ENCODE data around the gene BTK.

Gene BTK

DNA sequence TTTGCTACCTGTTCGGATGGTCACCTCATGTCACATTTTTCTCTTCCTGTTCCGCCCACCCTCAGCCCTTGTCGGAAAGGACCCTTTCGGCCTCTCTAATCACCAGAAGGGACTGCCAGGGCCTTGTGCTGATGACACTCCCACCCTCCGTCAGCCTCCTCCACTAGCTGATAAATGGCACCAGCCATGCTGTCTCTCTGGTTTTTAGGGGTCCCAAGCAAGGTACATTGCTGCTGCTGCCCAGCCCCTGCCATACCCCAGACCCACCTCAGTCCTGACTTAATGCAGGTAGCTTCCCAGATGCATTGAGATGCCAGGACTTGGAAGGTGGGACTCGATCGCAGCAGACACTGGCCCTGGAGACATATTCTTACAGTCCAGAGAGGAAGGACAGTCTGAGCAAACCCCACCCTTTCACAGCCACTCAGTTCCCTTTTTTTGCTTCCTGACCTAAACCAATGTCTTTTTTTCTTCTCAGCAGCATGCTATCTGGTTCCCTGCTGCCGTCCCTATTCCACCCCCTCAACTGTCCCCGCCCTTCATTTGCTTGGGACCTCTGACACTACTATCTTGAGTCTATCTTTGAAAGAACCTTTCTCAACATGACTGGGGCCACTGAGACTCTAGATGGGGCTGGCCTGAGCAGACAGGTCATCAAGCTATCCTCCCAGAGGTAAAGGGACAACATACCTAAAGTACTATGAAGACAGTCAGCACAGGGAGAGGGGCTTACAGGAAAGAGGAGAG, at the start of gene BTK:
BTK (minus strand) TSS at position 397 of the 747 bp plus-strand sequence. CDS start 10,907 bp downstream, outside the sequence.
- DNase-seq (ENCODE audit: low read depth): no peak

DNA sequence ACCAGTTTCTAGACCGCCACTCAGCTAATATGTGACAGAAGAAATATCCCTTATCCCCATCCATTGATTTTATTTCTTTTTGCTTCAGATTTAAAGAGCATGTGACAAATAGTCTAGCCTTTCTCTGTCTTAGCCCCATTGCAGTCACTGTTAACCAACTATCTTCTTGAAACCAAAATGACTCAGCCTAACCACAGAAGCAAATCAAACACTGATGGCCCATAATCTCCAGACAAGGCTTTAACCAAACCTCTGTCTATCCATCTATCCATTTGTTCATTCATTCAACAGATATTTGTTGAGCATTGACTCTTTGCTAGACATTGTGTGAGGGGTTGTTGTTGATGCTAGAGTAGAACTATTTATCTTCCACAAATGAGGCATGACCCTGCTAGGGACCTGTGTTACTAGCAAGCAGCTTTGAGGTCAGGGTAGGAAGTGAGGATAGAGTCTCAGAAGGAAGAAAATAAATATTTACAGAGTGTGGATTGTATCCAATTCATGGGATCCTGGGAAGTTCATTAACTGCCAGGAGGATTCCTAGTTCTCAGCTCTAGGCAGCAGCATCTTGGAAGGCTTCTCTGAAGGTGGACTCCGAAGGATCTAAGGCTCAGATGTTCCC, 44.6 kb upstream of the BTK start:
- no peak for DNase-seq (ENCODE audit: low read depth)

DNA sequence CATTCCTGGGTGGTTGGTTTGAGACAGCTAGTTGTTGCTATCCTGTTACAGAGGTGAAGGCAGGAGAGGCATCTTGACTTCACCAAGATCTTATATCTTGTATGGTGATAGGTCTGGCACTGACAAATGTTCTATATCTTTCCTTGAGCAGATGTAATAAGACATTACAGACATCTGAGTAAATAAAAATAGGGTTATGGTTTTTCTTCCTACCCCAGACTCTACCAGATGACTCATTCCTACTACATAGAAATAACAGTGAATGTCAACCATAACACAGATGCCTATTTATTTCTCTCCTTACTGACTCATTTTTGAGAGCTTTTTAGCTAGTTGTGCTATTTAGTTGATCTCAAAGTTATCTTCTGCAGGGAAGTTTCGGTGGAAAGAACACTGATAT, 43.9 kb upstream of the BTK start:
- no peak for DNase-seq (ENCODE audit: low read depth)

DNA sequence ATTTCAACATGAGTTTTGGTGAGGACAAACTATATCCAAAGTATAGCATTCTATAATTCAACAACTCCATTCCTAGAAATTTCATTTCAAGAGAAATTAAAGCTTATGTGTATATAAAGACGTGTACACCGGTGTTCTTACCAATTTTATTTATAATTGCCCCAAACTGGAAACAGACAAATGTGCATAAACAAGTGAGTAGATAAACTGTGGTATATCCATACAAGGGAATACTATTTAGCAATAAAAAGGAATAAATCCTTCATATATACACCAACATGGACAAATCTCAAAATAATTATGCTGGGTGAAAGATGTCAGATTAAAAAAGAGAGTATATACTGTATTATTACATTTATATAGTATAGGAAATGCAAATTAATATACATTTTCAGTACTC, 42.0 kb upstream of the BTK start:
- no peak for DNase-seq (ENCODE audit: low read depth)

DNA sequence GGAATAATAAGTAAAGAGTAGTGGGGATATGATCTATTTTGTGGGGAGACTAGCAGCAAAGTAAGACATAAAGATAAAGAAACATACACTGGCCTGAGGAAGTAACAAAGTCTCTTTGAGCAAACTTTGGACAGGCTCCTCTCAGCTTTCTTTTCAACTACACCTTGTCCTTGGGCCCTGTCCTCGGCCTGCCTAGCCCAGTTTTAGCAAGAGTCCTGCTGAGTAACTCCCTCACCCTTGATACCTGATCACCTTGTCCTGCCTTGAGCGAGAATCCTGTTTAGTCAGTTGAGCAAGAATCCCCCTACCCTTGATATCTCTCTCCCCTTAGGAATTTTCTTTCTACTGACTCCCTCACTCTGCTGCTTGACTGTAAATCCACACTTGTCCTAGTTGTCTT, 33.5 kb upstream of the BTK start:
- DNase-seq (ENCODE audit: low read depth): no peak

DNA sequence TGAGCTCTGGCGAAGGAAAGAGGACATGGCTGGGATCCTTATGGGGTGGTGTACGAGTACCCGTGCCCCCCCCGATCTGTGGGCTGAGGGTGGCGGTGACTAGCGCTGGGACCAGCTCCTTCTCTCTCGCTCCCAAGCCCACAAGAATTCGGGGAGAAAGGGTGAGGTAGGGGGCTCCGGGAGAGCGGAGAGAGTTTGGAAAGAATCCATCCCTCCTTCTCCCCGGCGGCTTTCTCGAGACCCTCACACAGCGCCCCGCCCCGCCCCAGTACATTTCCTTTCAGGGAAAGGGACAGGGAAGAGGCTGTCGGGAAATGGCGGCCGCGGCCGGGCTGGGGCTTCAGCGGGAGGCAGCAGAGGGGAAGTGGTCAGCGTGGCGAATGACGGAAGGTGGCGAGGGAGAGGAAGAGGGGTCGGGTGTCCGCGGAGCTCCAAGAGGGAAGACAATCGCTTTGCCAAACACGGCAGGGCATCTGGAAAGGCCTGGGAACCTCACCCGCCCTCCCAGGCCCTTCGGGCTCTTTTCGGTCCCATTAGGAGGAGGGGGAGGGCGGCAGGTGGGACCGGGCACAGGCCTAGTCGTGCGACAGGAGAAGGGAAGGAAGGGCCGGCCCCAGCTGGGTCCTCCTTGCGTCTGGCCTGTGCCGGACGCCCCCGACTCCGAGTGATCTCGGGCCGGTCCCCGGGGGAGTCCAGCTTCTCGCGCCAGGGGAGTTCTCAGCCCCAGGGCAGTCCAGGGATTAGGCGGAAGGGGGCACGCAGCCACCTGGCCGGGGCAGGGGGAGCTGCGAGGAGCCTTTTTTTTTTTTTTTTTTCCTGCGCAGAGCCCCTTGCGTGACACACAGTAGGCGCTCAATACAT, 32.2 kb upstream of the BTK start:
- no peak for DNase-seq (ENCODE audit: low read depth)

DNA sequence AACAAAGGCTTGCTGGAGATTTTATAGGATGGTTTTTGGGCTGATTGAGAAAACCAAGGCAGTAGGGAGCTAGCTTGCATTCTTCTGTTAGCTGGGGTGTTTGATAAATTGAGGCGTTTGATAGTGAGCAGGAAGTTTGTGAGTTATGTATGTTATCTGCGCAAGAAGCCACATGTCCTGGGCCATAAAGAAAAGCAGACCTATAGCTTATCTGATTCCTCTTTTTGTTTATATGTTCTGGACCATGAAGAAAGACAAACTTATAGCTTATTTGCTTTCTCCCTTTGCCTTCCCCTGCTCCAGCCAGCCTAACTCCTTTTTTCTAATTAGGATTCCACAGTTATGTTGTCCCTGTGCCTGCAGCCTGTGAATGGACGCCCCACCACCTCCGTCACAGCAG, 31.2 kb upstream of the BTK start:
- no peak for DNase-seq (ENCODE audit: low read depth)

DNA sequence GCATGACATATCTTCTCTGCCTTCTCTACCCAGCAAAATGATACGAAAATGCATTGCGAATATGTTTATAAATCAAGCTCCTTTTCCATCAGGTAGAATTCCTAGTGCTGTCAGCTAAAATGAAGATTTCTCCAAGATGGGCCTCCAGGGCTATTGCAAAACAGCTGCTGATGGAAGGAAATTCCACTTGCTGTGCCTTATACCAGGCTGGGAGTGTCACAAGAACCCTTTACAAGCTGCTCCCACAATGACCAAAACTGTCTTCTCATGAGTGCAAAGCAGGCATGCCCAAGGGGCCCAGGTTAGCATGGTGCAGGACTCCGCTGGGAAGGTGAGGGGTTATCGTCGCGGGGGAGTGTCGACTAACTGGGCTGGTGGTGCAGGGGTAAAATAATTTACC, 30.7 kb upstream of the BTK start:
- no peak for DNase-seq (ENCODE audit: low read depth)

DNA sequence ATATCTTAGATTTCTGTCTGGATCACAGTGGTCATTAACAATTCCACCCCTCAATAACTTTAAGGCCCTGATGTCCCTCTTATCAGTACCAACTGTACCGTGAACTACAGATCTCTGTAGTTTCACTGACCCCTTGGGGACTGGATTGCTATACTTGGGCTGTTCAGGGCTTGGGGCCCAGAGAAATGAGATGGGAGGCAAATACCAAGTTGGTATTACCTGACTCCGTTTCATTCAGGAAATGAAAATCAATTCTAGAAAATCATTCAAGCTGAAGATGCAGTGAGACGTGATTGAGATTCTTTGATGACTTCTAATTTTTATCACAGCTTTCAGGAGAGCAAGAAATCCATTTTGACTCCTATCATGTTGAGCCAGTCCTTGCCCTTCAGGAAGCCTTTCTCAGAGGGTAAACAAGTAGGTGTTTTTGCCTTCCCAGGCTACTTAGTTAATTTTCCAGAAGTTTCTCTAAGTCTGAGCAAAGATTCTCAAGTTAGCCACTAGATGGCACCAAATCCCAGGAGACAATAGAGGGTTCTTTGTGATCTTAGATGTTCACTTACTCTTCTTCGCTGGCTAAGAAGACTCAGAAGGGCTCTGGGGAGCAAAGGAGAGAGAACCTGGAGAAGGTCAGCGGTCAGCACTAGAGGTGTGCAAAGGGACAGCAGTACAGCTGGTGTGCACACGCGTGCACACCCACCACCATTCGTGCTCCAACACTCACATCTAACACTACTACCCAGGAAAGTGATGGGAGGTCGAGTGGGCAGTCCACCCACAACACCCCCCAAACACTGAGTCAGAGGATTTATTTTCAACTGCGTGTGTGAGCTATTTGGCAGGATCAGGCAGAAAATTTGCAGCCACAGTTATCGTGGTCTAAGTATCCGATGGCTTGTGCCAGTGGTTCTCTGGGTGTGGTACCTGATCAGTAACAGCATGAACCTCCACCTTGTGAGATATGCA, 29.5 kb upstream of the BTK start:
- no peak for DNase-seq (ENCODE audit: low read depth)

DNA sequence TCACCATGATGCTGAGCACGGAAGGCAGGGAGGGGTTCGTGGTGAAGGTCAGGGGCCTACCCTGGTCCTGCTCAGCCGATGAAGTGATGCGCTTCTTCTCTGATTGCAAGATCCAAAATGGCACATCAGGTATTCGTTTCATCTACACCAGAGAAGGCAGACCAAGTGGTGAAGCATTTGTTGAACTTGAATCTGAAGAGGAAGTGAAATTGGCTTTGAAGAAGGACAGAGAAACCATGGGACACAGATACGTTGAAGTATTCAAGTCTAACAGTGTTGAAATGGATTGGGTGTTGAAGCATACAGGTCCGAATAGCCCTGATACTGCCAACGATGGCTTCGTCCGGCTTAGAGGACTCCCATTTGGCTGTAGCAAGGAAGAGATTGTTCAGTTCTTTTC, 26.0 kb upstream of the BTK start:
- DNase-seq (ENCODE audit: low read depth): no peak

DNA sequence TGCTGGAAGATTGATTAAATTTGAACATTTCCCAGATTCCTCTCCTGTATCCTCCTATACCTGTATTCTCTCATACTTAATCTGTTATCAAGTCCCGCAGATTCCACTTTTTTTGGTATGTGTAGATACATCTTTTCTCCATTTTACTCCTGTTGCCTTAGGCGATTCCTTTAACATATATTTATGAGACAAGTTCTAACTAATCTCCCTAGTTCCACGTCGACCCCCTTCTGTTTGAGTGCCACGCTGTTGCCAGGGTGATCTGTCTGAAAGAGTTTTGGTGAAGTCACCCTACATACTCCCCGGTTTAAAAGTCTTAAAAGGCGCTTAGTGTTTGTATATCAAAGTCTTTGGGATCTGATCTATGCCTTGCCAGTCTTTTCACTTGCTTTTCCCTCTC, 24.5 kb upstream of the BTK start:
- DNase-seq (ENCODE audit: low read depth): no peak

DNA sequence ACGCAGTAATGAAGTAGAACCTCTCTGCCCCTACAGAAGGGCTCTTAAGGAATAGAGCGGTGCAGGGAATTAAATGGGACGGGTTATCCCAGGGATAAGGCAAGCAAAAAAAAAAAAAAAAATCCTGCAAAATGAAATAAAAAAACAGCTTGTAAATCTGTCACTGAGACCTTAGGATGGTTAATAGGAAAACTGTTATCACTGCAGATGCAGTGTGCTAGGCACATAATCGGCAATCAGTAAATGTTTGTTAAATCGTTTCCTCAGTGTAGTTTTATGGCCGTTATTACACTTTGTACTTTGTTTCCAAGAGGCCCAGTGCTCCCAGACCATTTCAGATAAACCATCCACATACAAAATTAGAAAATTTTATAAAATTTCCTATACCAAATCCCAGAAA, 23.1 kb upstream of the BTK start:
- DNase-seq (ENCODE audit: low read depth): no peak

DNA sequence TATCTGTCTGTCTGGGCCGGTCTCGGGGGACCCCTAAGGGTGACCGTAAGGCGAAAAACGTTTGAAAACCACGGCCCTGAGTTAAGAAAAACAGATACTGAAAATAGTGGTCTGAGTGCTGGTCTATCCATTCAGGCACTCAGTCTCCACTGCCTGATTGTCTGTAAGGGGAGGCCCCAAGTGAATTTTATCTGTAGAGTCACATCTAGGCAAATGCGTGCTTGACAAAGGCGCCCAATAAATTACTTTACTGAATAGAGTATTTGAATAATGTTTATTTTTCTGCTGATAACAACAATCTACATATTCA, 22.5 kb upstream of the BTK start:
- DNase-seq (ENCODE audit: low read depth): no peak

DNA sequence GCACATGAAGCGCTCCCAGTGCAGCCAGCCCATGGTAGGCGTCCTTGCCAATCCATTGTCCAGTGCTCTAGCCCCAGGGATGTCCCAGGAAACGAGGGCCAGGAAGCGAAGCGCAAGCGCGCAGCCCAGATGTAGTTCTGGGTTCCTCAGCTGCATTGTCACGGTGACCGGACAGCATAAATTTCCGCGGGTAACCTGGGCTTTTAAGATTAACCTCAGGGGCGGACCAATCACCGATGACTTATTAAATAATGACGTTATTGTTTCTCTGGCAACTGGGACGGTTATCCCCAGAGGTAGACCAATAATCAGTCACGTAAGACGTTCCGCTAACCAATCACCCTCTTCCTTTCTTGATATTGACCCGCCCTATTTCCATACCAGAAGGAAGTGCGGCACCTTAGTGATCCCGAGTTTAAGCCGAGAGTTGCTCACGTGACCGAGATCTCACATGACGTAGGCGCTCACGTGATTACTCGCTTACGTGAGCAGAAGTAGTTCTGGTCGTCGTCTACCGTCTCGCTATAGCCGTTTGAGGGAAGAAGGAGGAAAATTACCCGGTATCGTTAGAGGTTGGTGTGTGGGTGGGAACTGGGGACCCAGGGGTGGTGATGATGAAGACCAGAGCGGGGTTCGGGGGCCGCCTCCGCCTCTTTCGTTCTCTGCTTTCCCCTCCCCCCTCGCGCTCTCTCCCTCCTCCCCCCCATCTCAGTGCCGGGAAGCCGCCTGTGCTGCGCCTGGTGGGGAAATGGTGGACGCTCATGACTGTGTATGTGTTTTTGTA, 21.9 kb upstream of the BTK start, which contains the start of the genes GLA and HNRNPH2:
GLA (minus strand) TSS at position 178 of the 784 bp plus-strand sequence; CDS start at position 156, 22 bp downstream.
HNRNPH2 (plus strand) TSS at position 475 of the 784 bp plus-strand sequence. CDS start 3,767 bp downstream, outside the sequence.
- peak; percentile 69 for DNase-seq (ENCODE audit: low read depth)

DNA sequence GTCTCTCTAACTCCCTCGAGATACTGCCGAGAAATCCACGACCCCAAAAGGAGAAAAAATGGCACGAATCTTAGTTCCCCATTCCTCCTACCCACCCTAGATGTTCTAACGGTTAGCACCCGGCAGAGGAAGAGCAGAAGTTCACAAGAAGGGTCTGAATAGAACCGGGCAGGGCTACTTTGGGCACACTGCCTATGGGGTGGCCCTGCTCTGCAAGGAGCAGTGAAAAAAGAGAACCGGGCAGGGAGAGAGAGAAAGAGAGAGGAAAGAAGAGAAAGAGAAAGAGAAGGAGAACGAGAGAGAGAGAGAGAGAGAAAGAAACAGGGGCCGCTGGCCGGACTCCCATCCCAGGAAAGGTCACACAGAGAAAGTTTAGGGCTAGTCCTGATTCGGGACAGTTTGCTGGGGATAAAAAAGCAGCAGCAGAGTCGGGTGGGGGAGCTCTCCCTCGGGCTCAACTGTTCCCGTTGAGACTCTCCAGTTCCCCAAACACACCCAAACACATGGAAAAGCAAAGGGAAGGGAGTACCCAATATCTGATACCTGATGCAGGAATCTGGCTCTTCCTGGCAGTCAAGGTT, 21.3 kb upstream of the BTK start:
- DNase-seq (ENCODE audit: low read depth): no peak

DNA sequence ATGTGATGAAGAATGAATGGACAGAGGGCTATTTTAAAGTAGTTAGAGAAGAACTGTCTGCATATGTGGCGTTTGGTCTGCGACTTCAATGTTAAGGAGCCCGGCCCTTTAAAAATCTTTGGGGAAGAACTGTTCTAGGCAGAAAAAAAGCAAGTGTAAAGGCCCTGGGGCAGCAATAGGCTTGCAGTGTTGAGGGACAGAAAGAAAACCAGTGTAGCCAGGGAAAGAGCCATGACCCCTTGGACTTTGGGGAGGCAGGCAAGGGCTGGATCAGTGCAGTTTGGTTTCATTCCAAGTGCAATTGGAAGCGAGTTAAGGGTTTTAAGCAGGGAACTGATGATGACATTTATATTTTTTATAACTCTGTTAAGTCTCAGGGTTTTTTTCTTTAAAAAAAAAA, 13.8 kb upstream of the BTK start:
- DNase-seq (ENCODE audit: low read depth): no peak

DNA sequence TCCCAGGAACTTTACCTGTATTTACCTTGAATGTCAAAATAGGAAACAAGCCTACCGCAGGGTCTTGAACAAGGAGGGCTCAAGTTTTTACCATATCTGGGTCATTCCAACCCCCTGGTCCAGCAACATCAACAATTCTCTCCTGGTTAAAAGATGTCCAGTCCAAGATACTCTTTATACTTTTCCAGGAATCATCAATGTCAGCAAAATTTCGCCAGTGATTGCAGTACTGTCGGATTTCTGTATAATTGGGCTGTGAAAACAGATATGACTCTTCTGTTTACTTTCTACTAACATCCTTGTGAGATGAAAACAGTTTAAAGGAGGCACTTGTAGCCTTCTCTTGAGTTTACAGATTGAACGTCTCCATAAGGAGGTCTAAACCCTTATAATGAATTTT, 12.7 kb upstream of the BTK start:
- DNase-seq (ENCODE audit: low read depth): no peak

DNA sequence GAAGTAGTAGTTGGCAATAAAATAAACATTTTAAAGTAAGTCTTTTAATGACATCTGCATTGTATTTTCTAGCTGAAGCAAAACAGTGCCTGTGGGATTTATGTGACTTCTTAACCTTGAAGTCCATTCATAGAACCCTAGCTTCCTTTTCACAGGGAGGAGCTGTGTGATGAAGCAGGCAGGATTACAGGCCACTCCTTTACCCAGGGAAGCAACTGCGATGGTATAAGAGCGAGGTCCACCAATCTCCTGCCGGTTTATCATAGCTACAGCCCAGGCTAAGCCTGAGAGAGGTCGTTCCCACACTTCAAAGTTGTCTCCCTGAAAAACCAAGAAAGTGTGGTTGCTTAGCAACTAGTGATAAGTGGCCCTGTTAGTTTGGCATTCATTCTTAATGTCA, 11.8 kb upstream of the BTK start:
- DNase-seq (ENCODE audit: low read depth): no peak

DNA sequence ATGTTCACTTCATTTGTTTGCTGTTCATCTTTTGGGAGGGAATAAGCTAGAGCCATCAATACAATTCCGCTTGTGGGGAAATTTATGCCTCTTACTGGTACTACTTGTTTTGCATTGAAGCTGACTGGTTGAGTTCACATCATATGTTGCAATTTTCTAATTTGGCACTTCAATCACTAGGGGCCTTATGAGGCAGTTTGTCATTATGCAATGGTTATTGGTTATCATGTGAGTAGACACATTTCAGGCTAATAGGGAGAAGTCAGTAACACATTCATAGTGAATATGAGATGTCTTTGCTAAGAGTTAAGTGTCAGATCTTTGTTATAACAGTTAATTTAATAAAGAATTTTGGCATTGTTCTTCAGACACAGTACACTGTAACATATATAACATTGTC, 9.8 kb upstream of the BTK start:
- DNase-seq (ENCODE audit: low read depth): no peak

DNA sequence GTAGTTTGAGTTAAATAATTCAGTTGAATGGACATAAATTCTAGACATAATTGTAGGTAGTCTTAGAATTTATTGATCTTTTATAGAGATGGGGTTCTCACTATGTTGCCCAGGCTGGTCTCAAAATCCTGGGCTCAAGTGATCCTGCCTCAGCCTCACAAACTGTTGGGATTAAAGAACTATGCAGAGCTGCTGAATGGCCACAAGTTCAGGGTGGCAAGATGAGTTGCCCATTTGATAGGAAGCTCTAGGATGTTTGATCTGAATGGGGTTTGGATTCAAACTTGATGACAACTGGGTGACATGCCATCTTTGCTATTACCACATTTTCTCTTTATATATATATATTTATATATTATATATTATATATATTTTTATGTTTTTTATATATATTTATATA, 8.4 kb upstream of the BTK start:
- DNase-seq (ENCODE audit: low read depth): no peak

Data from activated T-helper 1 cell treated with Interleukin-2 at 50 U/mL for 16 hours (primary cell).